ENCODE results near the gene GNAT2.

GRCh38 chr1:109642626-109643025 lies 23.2 kb upstream of the GNAT2 start:
- TF ChIP-seq CTCF (IDR thresholded peaks at IDR 0.05; ENCODE audit: low read length) (no peak), EZH2 (IDR thresholded peaks at IDR 0.05; ENCODE audit: borderline replicate concordance, low read length) (no peak)
